Measurements from ENCODE around the gene SUGP2.

DNA sequence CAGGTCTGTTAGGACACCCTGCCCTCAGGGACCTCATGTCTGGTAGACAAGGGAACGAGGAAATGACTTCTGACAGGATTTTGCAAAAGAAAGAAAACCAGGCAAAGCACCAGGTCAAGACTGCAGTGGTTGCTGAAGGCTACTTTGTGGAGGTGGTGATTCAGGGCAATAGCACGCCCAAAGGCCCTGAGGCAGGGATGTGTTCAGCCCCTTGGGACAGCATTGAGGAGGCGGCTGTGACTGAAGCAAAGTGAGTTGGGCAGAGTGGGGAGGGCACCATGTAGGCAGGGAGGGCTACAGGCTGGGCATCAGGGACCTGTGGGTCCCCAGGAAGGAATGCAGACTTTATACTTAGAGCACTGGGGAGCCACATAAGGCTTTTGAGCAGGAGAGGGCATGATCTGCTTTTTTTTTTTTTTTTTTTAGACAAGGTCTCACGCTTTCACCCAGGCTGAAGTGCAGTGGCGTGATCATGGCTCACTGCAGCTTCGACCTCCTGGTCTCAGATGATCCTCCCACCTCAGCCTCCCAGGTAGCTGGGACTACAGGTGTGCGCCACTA is 81.5 kb downstream of the SUGP2 start:
- no peak for TF ChIP-seq EZH2 (IDR thresholded peaks at IDR 0.05)
- TF ChIP-seq POLR2AphosphoS5 (IDR thresholded peaks at IDR 0.05; ENCODE audit: borderline replicate concordance, low read depth, low read length), result no peak
- no peak for TF ChIP-seq FOXP2 (optimal IDR thresholded peaks at IDR 0.05; ENCODE audit: control extremely low read depth, extremely low read length, insufficient read depth)
